ENCODE data around the gene SEL1L3. TPM values are rescaled to one million over a fixed set of nuclear protein-coding genes. Genes with fewer than 3 reads are reported as not detected.

The SEL1L3 gene
- total RNA-seq, 2 experiments from 2014 or later = 180 to 313 TPM

DNA sequence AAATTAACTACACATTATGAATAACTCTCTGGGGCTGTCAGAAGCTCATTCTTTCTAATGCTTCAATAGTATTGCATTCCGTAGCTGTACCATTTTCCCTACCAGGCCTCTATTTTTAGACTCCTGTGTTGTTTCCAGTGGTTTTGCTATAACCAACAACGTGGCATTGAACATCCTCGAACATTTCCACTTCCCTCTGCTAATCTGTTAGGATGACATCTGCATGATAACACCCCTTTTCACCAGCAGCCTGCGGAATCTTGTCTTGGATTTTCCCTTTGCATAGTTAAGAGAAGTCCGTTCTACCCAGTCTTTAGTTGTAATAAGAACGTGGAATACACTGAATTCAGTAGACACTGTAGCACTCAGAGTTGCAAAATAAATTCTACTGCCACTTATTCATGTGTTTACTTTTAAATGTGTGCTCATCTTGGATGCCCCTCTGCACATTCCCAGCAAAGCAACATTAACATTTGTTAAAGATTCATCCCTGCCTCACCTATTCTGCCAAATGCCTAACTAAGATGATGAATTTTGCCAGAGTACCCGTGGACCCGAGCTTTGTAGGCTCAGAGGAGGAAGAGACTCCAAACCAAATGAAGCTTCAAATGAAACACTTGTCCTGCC, 55.6 kb downstream of the SEL1L3 start:
- no peaks in the 10 kb centered on the region for H4K20me1 ChIP-seq (ENCODE audit: insufficient read depth, low read length)
- BruUV-seq (replicated peaks) = no TSS peak
- POLR2A ChIA-PET = interaction anchor here (0.9 to 1.0 kb wide), 2 partner anchors 29 to 44 kb away, joined by 3 read pairs; no protein-coding TSS in a partner anchor
- no peaks in the 10 kb centered on the region for H3K4me1 ChIP-seq (ENCODE audit: insufficient read depth, low read length, poor library complexity, severe bottlenecking)
- H2AFZ ChIP-seq (ENCODE audit: low read length) = no peak overlapping the region
- TF ChIP-seq, protein P1, sequence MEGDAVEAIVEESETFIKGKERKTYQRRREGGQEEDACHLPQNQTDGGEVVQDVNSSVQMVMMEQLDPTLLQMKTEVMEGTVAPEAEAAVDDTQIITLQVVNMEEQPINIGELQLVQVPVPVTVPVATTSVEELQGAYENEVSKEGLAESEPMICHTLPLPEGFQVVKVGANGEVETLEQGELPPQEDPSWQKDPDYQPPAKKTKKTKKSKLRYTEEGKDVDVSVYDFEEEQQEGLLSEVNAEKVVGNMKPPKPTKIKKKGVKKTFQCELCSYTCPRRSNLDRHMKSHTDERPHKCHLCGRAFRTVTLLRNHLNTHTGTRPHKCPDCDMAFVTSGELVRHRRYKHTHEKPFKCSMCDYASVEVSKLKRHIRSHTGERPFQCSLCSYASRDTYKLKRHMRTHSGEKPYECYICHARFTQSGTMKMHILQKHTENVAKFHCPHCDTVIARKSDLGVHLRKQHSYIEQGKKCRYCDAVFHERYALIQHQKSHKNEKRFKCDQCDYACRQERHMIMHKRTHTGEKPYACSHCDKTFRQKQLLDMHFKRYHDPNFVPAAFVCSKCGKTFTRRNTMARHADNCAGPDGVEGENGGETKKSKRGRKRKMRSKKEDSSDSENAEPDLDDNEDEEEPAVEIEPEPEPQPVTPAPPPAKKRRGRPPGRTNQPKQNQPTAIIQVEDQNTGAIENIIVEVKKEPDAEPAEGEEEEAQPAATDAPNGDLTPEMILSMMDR (conservative IDR thresholded peaks at IDR 0.05; ENCODE audit: low read length) = no peak
- no peak for TF ChIP-seq EZH2phosphoT487 (IDR thresholded peaks at IDR 0.05; ENCODE audit: borderline replicate concordance, low read depth, low read length)
- intact Hi-C loops (cut with micrococcal nuclease; ENCODE audit: unreplicated experiment) = no loop called here
- H3K9me3 ChIP-seq (ENCODE audit: low read length) = no peaks in the 10 kb centered on the region
- DNase-seq (ENCODE audit: low spot score) = no peak
- H3K79me2 ChIP-seq (ENCODE audit: insufficient read depth, low read depth, low read length) = no peaks in the 10 kb centered on the region
- no peak overlapping the region for H3K4me3 ChIP-seq (ENCODE audit: low read depth, low read length, poor library complexity, severe bottlenecking)
- CTCF ChIA-PET (ENCODE audit: unreplicated experiment) = no interaction called here
- H3K27ac ChIP-seq (ENCODE audit: low read depth, low read length, poor library complexity, severe bottlenecking) = no peak overlapping the region
- H3K4me2 ChIP-seq (ENCODE audit: low read length) = no peak overlapping the region
- H3K36me3 ChIP-seq (ENCODE audit: insufficient read depth, low read length) = peaks cover 99% of the 10 kb centered on the region
- no peaks in the 10 kb centered on the region for H3K9me2 ChIP-seq (ENCODE audit: insufficient read depth, low read length)

DNA sequence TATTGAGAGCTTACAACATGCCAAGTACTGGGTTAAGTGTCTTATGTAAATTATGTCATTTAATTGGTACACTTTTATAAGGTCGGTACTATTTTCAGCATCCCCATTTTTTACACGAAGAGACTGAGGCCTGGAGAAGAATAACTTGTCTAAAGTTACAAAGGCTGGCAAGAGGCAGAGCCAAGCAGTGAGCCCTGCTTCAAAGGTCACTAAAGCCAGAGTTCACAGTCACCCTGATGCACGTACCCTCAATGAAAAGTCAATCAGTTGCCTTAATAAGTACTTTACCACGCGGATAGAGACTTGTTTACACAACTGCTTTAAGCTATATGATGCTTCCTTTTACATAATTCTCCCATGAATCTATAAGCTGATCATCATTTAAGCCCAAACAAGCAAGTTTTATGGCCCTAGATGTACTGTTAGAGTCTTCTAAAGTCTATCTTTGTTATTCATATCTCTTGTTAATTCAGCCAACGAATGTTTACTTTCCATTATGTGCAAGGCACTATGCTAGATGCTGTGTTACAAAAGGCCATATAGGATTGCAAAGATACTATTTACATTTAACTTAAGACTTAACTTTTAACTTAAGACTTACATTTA, 57.4 kb downstream of the SEL1L3 start:
- H3K9me3 ChIP-seq (ENCODE audit: low read length) = no peaks in the 10 kb centered on the region
- H3K27ac ChIP-seq (ENCODE audit: low read depth, low read length, poor library complexity, severe bottlenecking) = no peak overlapping the region
- no peaks in the 10 kb centered on the region for H3K9me2 ChIP-seq (ENCODE audit: insufficient read depth, low read length)
- H4K20me1 ChIP-seq (ENCODE audit: insufficient read depth, low read length) = no peaks in the 10 kb centered on the region
- intact Hi-C loops (cut with micrococcal nuclease; ENCODE audit: unreplicated experiment) = no loop called here
- BruUV-seq (replicated peaks) = no TSS peak
- POLR2A ChIA-PET = interaction anchor here (0.6 kb wide), 1 partner anchor 29 kb away, joined by 3 read pairs; no protein-coding TSS in a partner anchor
- H3K79me2 ChIP-seq (ENCODE audit: insufficient read depth, low read depth, low read length) = no peaks in the 10 kb centered on the region
- H3K4me1 ChIP-seq (ENCODE audit: insufficient read depth, low read length, poor library complexity, severe bottlenecking) = no peaks in the 10 kb centered on the region
- no peak overlapping the region for H2AFZ ChIP-seq (ENCODE audit: low read length)
- CTCF ChIA-PET (ENCODE audit: unreplicated experiment) = no interaction called here
- TF ChIP-seq EZH2phosphoT487 (IDR thresholded peaks at IDR 0.05; ENCODE audit: borderline replicate concordance, low read depth, low read length) = no peak
- TF ChIP-seq, protein P1 (conservative IDR thresholded peaks at IDR 0.05; ENCODE audit: low read length) = no peak
- H3K4me2 ChIP-seq (ENCODE audit: low read length) = no peak overlapping the region
- H3K36me3 ChIP-seq (ENCODE audit: insufficient read depth, low read length) = peaks cover 99% of the 10 kb centered on the region
- H3K4me3 ChIP-seq (ENCODE audit: low read depth, low read length, poor library complexity, severe bottlenecking) = no peak overlapping the region
- DNase-seq (ENCODE audit: low spot score) = no peak

DNA sequence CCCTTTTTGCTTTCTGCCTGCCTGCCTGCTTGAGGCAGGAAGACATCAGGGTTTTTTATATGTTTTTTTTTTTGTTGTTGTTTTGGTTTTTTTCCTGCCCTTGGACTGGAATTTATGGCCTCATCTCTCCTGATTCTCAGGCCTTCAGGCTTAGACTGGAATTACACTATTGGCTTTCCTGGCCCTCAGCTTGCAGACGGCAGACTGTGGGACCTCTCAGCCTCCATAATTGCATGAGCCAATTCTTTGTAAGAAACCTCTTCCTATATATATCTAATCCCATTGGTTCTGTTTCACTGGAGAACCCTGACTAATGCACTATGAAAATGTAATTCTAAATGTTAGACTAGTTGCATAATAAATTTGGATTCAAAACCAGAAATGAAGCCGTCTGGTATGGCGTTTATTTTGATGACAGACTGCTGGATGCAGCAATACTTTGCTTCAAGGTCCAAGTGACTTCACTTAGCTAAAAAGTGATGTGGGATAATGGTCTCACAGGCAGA, 59.0 kb downstream of the SEL1L3 start:
- Histone ChIP-seq H4K20me1 (ENCODE audit: insufficient read depth, low read length) (no peaks in the 10 kb centered on the region), H3K9me3 (ENCODE audit: low read length) (no peaks in the 10 kb centered on the region), H2AFZ (ENCODE audit: low read length) (no peak overlapping the region), H3K4me3 (ENCODE audit: low read depth, low read length, poor library complexity, severe bottlenecking) (no peak overlapping the region), H3K4me2 (ENCODE audit: low read length) (no peak overlapping the region), H3K36me3 (ENCODE audit: insufficient read depth, low read length) (peaks cover 100% of the 10 kb centered on the region), H3K27ac (ENCODE audit: low read depth, low read length, poor library complexity, severe bottlenecking) (no peak overlapping the region), H3K9me2 (ENCODE audit: insufficient read depth, low read length) (no peaks in the 10 kb centered on the region), H3K4me1 (ENCODE audit: insufficient read depth, low read length, poor library complexity, severe bottlenecking) (no peaks in the 10 kb centered on the region), H3K79me2 (ENCODE audit: insufficient read depth, low read depth, low read length) (no peaks in the 10 kb centered on the region)
- TF ChIP-seq, protein P1 (conservative IDR thresholded peaks at IDR 0.05; ENCODE audit: low read length) = no peak
- TF ChIP-seq EZH2phosphoT487 (IDR thresholded peaks at IDR 0.05; ENCODE audit: borderline replicate concordance, low read depth, low read length) = no peak
- BruUV-seq (replicated peaks) = no TSS peak
- DNase-seq (ENCODE audit: low spot score) = no peak
- ChIA-PET POLR2A (interaction anchor here (0.6 to 0.8 kb wide), 3 partner anchors 26 to 537 kb away, joined by 3 read pairs; no protein-coding TSS in a partner anchor), CTCF (ENCODE audit: unreplicated experiment) (no interaction called here)
- intact Hi-C loops (cut with micrococcal nuclease; ENCODE audit: unreplicated experiment) = no loop called here

Data from OCI-LY7 (cell line).